ENCODE data around the gene BSPH1.

BSPH1 gene, protein sequence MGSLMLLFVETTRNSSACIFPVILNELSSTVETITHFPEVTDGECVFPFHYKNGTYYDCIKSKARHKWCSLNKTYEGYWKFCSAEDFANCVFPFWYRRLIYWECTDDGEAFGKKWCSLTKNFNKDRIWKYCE

GRCh38 chr19:47992070-47992469 lies at the start of gene BSPH1:
Gene BSPH1 (minus strand): TSS chr19:47992170. CDS start chr19:47992081, 89 bp downstream.
- no peak within 1 kb of the TSS for H3K4me3 ChIP-seq (ENCODE audit: low read depth, low read length)
- H3K27me3 ChIP-seq (ENCODE audit: control insufficient read depth, insufficient read depth, low read length): no peaks in the 10 kb centered on the region
- H3K4me1 ChIP-seq (ENCODE audit: control insufficient read depth, insufficient read depth, low read length): no peaks in the 10 kb centered on the region
- H3K27ac ChIP-seq (ENCODE audit: low read depth, low read length): no peak within 1 kb of the TSS
- no peak within 1 kb of the TSS for H3K9ac ChIP-seq (ENCODE audit: low read depth, low read length)
- H3K9me3 ChIP-seq (ENCODE audit: control insufficient read depth, insufficient read depth, low read length): peaks cover 35% of the 10 kb centered on the region
- H3K36me3 ChIP-seq (ENCODE audit: control insufficient read depth, insufficient read depth, low read length): no peaks in the 10 kb centered on the region

- no peak overlapping the region for H3K4me3 ChIP-seq (ENCODE audit: low read depth, low read length)
These were observed 44.8 kb upstream of the BSPH1 start for GRCh38 chr19:48036765-48037164.

GRCh38 chr19:48033604-48034003 lies 41.6 kb upstream of the BSPH1 start:
- no peak overlapping the region for H3K27ac ChIP-seq (ENCODE audit: low read depth, low read length)
- no peaks in the 10 kb centered on the region for H3K4me1 ChIP-seq (ENCODE audit: control insufficient read depth, insufficient read depth, low read length)
- no peak overlapping the region for H3K4me3 ChIP-seq (ENCODE audit: low read depth, low read length)
- H3K27me3 ChIP-seq (ENCODE audit: control insufficient read depth, insufficient read depth, low read length): no peaks in the 10 kb centered on the region
- H3K9me3 ChIP-seq (ENCODE audit: control insufficient read depth, insufficient read depth, low read length): peaks cover 34% of the 10 kb centered on the region
- H3K36me3 ChIP-seq (ENCODE audit: control insufficient read depth, insufficient read depth, low read length): no peaks in the 10 kb centered on the region
- H3K9ac ChIP-seq (ENCODE audit: low read depth, low read length): no peak overlapping the region

More at GRCh38 chr19:48036765-48037164, 44.8 kb upstream of the BSPH1 start:
- H3K27ac ChIP-seq (ENCODE audit: low read depth, low read length): no peak overlapping the region
- no peaks in the 10 kb centered on the region for H3K4me1 ChIP-seq (ENCODE audit: control insufficient read depth, insufficient read depth, low read length)
- H3K36me3 ChIP-seq (ENCODE audit: control insufficient read depth, insufficient read depth, low read length): no peaks in the 10 kb centered on the region
- H3K9me3 ChIP-seq (ENCODE audit: control insufficient read depth, insufficient read depth, low read length): peaks cover 45% of the 10 kb centered on the region
- H3K27me3 ChIP-seq (ENCODE audit: control insufficient read depth, insufficient read depth, low read length): no peaks in the 10 kb centered on the region
- H3K9ac ChIP-seq (ENCODE audit: low read depth, low read length): no peak overlapping the region

DNA sequence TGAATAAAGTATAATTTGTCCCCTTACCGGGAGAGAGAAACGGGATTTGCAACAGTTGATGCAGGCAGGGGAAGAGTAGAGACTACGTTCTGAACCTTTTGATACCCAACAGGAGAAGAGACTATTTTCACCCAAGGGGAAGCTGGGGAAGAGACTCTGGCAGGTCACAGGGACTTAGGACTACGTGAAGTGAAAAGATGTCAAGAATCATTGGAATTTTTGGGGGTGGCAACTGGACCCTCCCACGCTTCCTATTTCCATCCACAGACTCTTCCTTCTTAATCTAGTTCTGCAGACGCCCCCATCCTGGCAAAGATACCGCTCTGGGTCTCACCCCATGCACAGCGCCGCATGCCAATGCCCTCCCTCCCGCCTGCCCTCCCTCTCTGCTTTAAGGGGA lies 38.1 kb upstream of the BSPH1 start:
- H3K9me3 ChIP-seq (ENCODE audit: control insufficient read depth, insufficient read depth, low read length): peaks cover 16% of the 10 kb centered on the region
- no peak overlapping the region for H3K27ac ChIP-seq (ENCODE audit: low read depth, low read length)
- H3K4me1 ChIP-seq (ENCODE audit: control insufficient read depth, insufficient read depth, low read length): no peaks in the 10 kb centered on the region
- H3K27me3 ChIP-seq (ENCODE audit: control insufficient read depth, insufficient read depth, low read length): no peaks in the 10 kb centered on the region
- no peak overlapping the region for H3K9ac ChIP-seq (ENCODE audit: low read depth, low read length)
- no peaks in the 10 kb centered on the region for H3K36me3 ChIP-seq (ENCODE audit: control insufficient read depth, insufficient read depth, low read length)
- H3K4me3 ChIP-seq (ENCODE audit: low read depth, low read length): no peak overlapping the region

DNA sequence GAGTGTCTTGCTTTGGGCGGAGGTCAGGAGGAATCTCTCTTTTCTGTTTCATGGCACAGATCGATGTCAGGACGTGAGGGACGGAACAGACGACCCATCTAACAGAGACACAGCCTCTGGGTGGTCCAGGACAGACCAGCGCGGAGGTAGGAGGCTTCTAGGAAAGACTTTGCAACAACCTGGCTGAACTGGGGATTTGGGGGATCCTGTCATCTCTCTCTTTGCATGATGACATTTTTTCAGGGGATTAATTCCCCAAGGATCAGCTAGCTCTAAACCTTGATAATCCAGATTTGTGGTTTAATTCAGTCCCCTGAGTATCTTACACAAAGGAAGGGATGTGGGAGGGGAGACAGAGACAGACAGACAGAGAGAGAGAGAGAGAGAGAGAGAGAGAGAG lies 37.5 kb upstream of the BSPH1 start:
- peaks cover 16% of the 10 kb centered on the region for H3K9me3 ChIP-seq (ENCODE audit: control insufficient read depth, insufficient read depth, low read length)
- no peak overlapping the region for H3K4me3 ChIP-seq (ENCODE audit: low read depth, low read length)
- no peaks in the 10 kb centered on the region for H3K4me1 ChIP-seq (ENCODE audit: control insufficient read depth, insufficient read depth, low read length)
- no peaks in the 10 kb centered on the region for H3K27me3 ChIP-seq (ENCODE audit: control insufficient read depth, insufficient read depth, low read length)
- no peak overlapping the region for H3K27ac ChIP-seq (ENCODE audit: low read depth, low read length)
- no peaks in the 10 kb centered on the region for H3K36me3 ChIP-seq (ENCODE audit: control insufficient read depth, insufficient read depth, low read length)
- H3K9ac ChIP-seq (ENCODE audit: low read depth, low read length): no peak overlapping the region

- Histone ChIP-seq H3K27me3 (ENCODE audit: control insufficient read depth, insufficient read depth, low read length) (no peaks in the 10 kb centered on the region), H3K4me3 (ENCODE audit: low read depth, low read length) (no peak overlapping the region), H3K36me3 (ENCODE audit: control insufficient read depth, insufficient read depth, low read length) (no peaks in the 10 kb centered on the region), H3K9ac (ENCODE audit: low read depth, low read length) (no peak overlapping the region), H3K4me1 (ENCODE audit: control insufficient read depth, insufficient read depth, low read length) (no peaks in the 10 kb centered on the region), H3K9me3 (ENCODE audit: control insufficient read depth, insufficient read depth, low read length) (peaks cover 15% of the 10 kb centered on the region), H3K27ac (ENCODE audit: low read depth, low read length) (no peak overlapping the region)
These were observed 33.5 kb upstream of the BSPH1 start for GRCh38 chr19:48025480-48025879.

- Histone ChIP-seq H3K36me3 (ENCODE audit: control insufficient read depth, insufficient read depth, low read length) (no peaks in the 10 kb centered on the region), H3K27me3 (ENCODE audit: control insufficient read depth, insufficient read depth, low read length) (no peaks in the 10 kb centered on the region), H3K4me3 (ENCODE audit: low read depth, low read length) (no peak overlapping the region), H3K4me1 (ENCODE audit: control insufficient read depth, insufficient read depth, low read length) (no peaks in the 10 kb centered on the region), H3K27ac (ENCODE audit: low read depth, low read length) (no peak overlapping the region), H3K9me3 (ENCODE audit: control insufficient read depth, insufficient read depth, low read length) (peaks cover 18% of the 10 kb centered on the region), H3K9ac (ENCODE audit: low read depth, low read length) (no peak overlapping the region)
These were observed 31.5 kb upstream of the BSPH1 start for GRCh38 chr19:48023518-48023917.

- H3K27ac ChIP-seq (ENCODE audit: low read depth, low read length): no peak overlapping the region
- H3K9ac ChIP-seq (ENCODE audit: low read depth, low read length): no peak overlapping the region
- H3K4me1 ChIP-seq (ENCODE audit: control insufficient read depth, insufficient read depth, low read length): no peaks in the 10 kb centered on the region
- no peak overlapping the region for H3K4me3 ChIP-seq (ENCODE audit: low read depth, low read length)
- no peaks in the 10 kb centered on the region for H3K27me3 ChIP-seq (ENCODE audit: control insufficient read depth, insufficient read depth, low read length)
- H3K36me3 ChIP-seq (ENCODE audit: control insufficient read depth, insufficient read depth, low read length): no peaks in the 10 kb centered on the region
- H3K9me3 ChIP-seq (ENCODE audit: control insufficient read depth, insufficient read depth, low read length): peaks cover 17% of the 10 kb centered on the region
These were observed 31.0 kb upstream of the BSPH1 start for GRCh38 chr19:48023011-48023410.

- Histone ChIP-seq H3K9ac (ENCODE audit: low read depth, low read length) (no peak overlapping the region), H3K36me3 (ENCODE audit: control insufficient read depth, insufficient read depth, low read length) (no peaks in the 10 kb centered on the region), H3K27me3 (ENCODE audit: control insufficient read depth, insufficient read depth, low read length) (no peaks in the 10 kb centered on the region), H3K27ac (ENCODE audit: low read depth, low read length) (no peak overlapping the region), H3K4me3 (ENCODE audit: low read depth, low read length) (no peak overlapping the region), H3K9me3 (ENCODE audit: control insufficient read depth, insufficient read depth, low read length) (peaks cover 19% of the 10 kb centered on the region), H3K4me1 (ENCODE audit: control insufficient read depth, insufficient read depth, low read length) (no peaks in the 10 kb centered on the region)
These were observed 28.7 kb upstream of the BSPH1 start for GRCh38 chr19:48020686-48021085.

DNA sequence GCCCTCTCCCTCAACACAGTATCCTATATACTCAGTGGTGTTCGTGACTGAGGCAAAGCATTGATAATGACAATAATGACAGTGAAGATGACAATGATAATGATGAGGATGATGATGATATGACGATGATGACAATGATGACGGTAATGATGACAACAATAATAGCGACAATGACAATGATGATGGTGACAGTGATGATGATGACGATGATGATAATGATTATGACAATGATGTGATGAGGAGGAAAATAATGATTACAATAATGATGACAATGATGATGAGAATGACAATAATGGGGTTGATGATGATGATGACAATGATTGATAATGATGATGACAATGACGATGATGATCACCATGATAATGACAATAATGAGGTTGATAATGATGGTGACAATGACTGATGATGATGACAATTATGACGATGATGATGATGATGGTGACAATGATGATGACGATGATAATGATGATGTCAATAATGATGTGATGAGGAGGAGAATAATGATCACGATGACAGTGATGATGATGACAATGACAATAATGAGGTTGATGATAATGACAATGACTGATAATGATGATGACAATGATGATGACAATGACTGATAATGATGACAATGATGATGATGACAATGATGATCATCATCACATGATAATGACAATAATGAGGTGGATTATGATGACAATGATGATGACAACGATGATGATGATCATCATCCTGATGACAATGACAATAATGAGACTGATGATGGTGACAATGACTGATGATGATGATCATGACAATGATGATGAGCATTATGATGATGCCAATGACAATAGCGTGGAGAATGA lies 19.2 kb upstream of the BSPH1 start:
- Histone ChIP-seq H3K4me1 (ENCODE audit: control insufficient read depth, insufficient read depth, low read length) (no peaks in the 10 kb centered on the region), H3K36me3 (ENCODE audit: control insufficient read depth, insufficient read depth, low read length) (no peaks in the 10 kb centered on the region), H3K9me3 (ENCODE audit: control insufficient read depth, insufficient read depth, low read length) (peaks cover 46% of the 10 kb centered on the region), H3K27ac (ENCODE audit: low read depth, low read length) (no peak overlapping the region), H3K9ac (ENCODE audit: low read depth, low read length) (no peak overlapping the region), H3K27me3 (ENCODE audit: control insufficient read depth, insufficient read depth, low read length) (no peaks in the 10 kb centered on the region), H3K4me3 (ENCODE audit: low read depth, low read length) (no peak overlapping the region)

GRCh38 chr19:48006762-48007161 lies 14.8 kb upstream of the BSPH1 start:
- Histone ChIP-seq H3K27ac (ENCODE audit: low read depth, low read length) (no peak overlapping the region), H3K4me1 (ENCODE audit: control insufficient read depth, insufficient read depth, low read length) (no peaks in the 10 kb centered on the region), H3K27me3 (ENCODE audit: control insufficient read depth, insufficient read depth, low read length) (no peaks in the 10 kb centered on the region), H3K9ac (ENCODE audit: low read depth, low read length) (no peak overlapping the region), H3K4me3 (ENCODE audit: low read depth, low read length) (no peak overlapping the region), H3K36me3 (ENCODE audit: control insufficient read depth, insufficient read depth, low read length) (no peaks in the 10 kb centered on the region), H3K9me3 (ENCODE audit: control insufficient read depth, insufficient read depth, low read length) (peaks cover 53% of the 10 kb centered on the region)
